ACC112 (cell line): ENCODE results near the gene MAGI2.

Experiments
- H2AFZ ChIP-seq: fragments of 200-600 bp; sonication (generic); one replicate; pipeline ENCODE4 v1.6.0; 2017; ENCODE audit warnings: antibody characterized with exemption, low read length; ENCODE audit not compliant: unreplicated experiment
- H3K27ac ChIP-seq: fragments of 200-600 bp; sonication (generic); 2 replicates; pipeline ENCODE4 v1.5.1; 2014; ENCODE audit warnings: low read depth, mild to moderate bottlenecking, antibody characterized with exemption, low read length, moderate library complexity
- H3K27me3 ChIP-seq: fragments of 200-600 bp; sonication (generic); 2 replicates; pipeline ENCODE4 v1.6.1; 2014; ENCODE audit warnings: mild to moderate bottlenecking, antibody characterized with exemption, low read length, moderate library complexity, mixed read lengths; ENCODE audit not compliant: insufficient read depth
- H3K36me3 ChIP-seq: fragments of 200-600 bp; sonication (generic); 2 replicates; pipeline ENCODE4 v1.6.1; 2016; ENCODE audit warnings: mild to moderate bottlenecking, antibody characterized with exemption, low read length, moderate library complexity, mixed read lengths; ENCODE audit not compliant: insufficient read depth
- H3K4me1 ChIP-seq: fragments of 200-600 bp; sonication (generic); one replicate; pipeline ENCODE4 v1.6.1; 2016; ENCODE audit warnings: low read length, mixed read lengths; ENCODE audit not compliant: insufficient read depth, unreplicated experiment, control insufficient read depth
- H3K4me3 ChIP-seq: fragments of 200-600 bp; sonication (generic); 2 replicates; pipeline ENCODE4 v1.5.1; 2014; ENCODE audit warnings: mild to moderate bottlenecking, low read depth, low read length
- H3K79me2 ChIP-seq: fragments of 200-600 bp; sonication (generic); one replicate; pipeline ENCODE4 v1.6.0; 2016; ENCODE audit warnings: low read length; ENCODE audit not compliant: control insufficient read depth, unreplicated experiment, insufficient read depth

The MAGI2 gene

DNA sequence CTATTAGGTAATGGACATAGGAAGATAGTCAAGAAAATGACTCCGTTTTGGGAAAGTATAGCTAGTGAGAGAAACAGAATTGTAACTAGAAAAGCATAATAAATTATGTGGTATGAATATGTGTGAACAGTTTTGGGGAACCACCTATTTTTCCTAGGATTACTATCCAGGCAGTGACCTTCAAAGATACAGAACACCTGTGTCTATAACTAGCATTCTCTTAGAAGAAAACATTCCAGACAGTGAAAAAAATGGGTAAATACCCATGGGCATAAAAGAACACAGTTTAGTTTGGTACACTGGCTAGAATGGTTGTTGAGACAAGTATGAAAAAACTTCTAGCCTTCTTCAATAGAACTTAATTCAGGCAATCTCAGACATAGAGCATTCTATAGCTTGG lies 690.8 kb downstream of the MAGI2 start:
- Histone ChIP-seq H3K4me3 (no peak overlapping the region), H3K4me1 (no peaks in the 10 kb centered on the region), H3K27ac (no peak overlapping the region), H3K79me2 (no peaks in the 10 kb centered on the region), H3K36me3 (no peaks in the 10 kb centered on the region), H2AFZ (no peak overlapping the region), H3K27me3 (no peaks in the 10 kb centered on the region)

DNA sequence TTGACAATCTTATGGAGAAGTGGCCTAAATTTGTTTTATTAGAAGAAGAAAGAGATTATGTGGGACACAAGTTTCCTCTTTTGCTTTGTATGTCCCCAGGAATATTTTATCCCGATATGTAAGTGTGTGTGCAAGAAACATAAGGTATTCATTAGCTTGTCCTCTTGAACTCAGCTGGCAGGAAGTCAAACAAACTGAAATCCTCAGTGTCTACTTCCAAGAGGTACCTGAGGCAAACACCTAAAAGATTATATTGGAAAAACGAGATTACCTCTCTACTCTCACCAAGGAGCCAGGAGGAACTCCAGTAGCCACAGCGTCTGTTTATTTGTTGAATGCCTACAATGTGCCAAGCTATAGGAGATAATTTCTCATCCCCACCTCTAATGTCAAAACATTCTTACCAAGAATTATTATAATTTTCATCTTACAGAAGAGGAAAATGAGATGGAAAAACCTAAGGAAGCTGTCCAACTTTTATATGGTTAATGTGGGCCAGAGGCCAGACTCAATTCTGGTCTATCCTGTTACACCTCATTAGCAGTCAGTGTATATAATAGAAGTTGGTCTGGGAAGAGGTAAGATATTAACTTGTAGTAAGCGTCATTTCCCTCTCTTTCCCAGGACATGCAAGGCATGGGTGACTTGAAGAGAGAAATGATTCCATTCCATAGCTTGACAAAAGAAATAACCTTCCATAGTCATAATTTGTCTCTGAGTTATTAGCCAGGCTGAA lies 692.7 kb downstream of the MAGI2 start:
- H3K36me3 ChIP-seq = no peaks in the 10 kb centered on the region
- no peak overlapping the region for H3K27ac ChIP-seq
- no peaks in the 10 kb centered on the region for H3K79me2 ChIP-seq
- no peaks in the 10 kb centered on the region for H3K27me3 ChIP-seq
- H3K4me3 ChIP-seq = no peak overlapping the region
- no peaks in the 10 kb centered on the region for H3K4me1 ChIP-seq
- H2AFZ ChIP-seq = no peak overlapping the region

DNA sequence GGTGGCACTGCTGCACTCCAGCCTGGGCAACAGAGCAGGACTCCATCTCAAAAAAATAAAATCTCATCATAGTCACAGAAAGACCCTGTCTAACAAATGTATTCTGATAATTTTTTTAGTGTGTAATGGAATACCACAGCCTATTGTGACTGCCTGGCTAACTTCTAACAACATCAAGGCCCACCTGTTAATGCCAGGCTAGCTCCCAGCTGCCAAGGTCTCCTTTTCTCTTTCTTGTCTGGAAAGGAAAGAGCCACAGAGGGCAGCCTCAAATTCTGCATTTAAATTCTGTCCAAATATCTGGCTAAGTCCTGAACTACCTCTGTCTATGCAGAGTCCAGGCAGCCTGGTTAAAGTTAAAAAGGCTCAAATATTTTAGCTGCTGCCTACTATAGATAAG lies 700.9 kb downstream of the MAGI2 start:
- no peaks in the 10 kb centered on the region for H3K79me2 ChIP-seq
- H3K27ac ChIP-seq = no peak overlapping the region
- H2AFZ ChIP-seq = no peak overlapping the region
- H3K27me3 ChIP-seq = no peaks in the 10 kb centered on the region
- no peaks in the 10 kb centered on the region for H3K4me1 ChIP-seq
- H3K36me3 ChIP-seq = no peaks in the 10 kb centered on the region
- H3K4me3 ChIP-seq = no peak overlapping the region

DNA sequence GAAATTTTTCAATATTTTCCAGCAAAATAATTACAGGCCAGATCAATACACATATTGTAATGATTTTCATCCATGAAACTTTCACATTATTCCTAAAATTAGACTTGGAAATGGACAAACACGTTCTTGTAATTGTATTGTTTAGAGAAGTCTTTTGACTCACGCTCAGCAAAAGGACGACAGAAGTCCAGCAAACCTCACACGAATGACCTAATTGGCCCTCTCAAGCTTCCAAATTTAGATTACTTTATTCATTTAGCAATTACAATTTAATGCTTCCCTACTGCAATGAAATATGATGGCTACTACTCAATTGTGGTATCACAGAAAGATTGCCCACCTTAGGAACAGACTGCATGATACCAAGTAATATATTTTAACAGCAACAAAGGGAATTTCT lies 702.2 kb downstream of the MAGI2 start:
- no peak overlapping the region for H3K4me3 ChIP-seq
- H2AFZ ChIP-seq = no peak overlapping the region
- H3K27ac ChIP-seq = no peak overlapping the region
- H3K4me1 ChIP-seq = no peaks in the 10 kb centered on the region
- H3K27me3 ChIP-seq = no peaks in the 10 kb centered on the region
- H3K79me2 ChIP-seq = no peaks in the 10 kb centered on the region
- H3K36me3 ChIP-seq = no peaks in the 10 kb centered on the region

DNA sequence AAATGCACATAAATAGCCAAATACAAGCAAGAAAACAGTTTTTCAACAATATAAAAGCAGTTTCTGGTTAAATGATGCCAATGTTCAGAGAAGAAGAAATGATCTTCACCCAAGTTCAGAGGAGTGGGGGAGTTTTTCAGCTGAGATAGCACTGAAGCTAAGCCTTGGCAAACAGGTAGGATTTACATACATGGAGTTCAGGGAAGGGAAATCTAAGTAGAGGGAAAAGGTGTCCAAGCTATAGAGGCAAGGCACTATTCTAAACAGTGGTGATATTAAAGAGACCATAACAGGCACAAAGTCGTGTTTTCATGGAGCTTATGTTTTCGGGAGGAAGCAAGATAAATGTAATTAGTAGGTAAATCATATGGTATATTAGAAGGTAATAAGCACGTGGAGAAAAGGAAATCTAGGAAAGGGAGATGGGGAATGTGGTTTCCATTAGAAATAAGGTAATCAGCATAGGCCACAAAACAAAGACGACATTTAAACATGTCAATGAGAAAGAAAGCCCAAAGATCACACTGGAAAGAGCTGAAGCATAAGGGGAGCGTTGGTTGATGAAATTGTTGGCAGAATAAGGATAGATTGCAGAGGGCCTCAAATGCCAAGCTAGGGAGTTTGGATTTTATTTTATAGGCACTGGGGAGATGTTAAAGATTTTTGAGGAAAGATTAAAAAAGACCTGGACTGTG lies 704.3 kb downstream of the MAGI2 start:
- no peaks in the 10 kb centered on the region for H3K36me3 ChIP-seq
- H3K79me2 ChIP-seq = no peaks in the 10 kb centered on the region
- no peaks in the 10 kb centered on the region for H3K4me1 ChIP-seq
- no peak overlapping the region for H2AFZ ChIP-seq
- no peak overlapping the region for H3K27ac ChIP-seq
- no peaks in the 10 kb centered on the region for H3K27me3 ChIP-seq
- H3K4me3 ChIP-seq = no peak overlapping the region

DNA sequence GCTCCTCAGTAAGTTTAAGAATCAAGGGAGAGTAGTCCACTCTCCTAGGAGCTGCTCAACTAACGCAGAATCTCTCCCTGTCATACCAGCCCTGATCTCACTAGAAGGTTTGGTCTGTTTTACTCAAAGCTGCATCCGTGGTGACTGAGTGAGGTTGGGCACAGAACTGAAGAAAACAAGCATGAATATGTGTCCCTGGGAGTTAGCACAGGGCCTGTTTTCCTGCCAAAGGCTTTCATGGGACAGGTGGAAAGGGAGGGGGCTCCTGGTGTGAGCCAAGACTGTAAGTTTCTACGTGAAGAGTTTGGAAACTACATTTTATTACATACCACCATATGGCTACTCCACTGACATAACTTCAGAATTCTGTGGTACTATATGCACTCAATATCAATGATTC lies 705.9 kb downstream of the MAGI2 start:
- no peak overlapping the region for H2AFZ ChIP-seq
- no peaks in the 10 kb centered on the region for H3K36me3 ChIP-seq
- no peak overlapping the region for H3K4me3 ChIP-seq
- no peaks in the 10 kb centered on the region for H3K27me3 ChIP-seq
- H3K79me2 ChIP-seq = no peaks in the 10 kb centered on the region
- no peaks in the 10 kb centered on the region for H3K4me1 ChIP-seq
- no peak overlapping the region for H3K27ac ChIP-seq

DNA sequence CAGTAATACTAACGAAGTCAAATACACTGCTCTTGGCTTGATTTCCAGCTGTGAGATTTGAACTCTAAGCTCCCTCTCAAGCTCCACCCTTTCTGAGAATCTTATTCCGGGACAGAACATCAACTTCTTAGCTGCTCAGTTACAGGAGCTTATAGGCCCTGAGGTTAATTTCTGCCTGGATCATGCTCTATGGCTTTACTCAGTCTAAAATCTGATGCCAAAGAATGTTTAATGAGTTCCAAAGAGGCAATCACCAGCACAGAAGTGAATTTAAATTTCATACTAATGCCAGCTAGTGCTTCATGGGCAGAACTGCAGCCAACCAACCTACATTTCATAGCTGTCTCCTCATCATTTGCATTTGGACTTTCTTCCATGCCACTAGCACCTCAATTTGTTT lies 707.2 kb downstream of the MAGI2 start:
- Histone ChIP-seq H2AFZ (no peak overlapping the region), H3K4me3 (no peak overlapping the region), H3K79me2 (no peaks in the 10 kb centered on the region), H3K36me3 (no peaks in the 10 kb centered on the region), H3K27ac (no peak overlapping the region), H3K27me3 (no peaks in the 10 kb centered on the region), H3K4me1 (no peaks in the 10 kb centered on the region)

DNA sequence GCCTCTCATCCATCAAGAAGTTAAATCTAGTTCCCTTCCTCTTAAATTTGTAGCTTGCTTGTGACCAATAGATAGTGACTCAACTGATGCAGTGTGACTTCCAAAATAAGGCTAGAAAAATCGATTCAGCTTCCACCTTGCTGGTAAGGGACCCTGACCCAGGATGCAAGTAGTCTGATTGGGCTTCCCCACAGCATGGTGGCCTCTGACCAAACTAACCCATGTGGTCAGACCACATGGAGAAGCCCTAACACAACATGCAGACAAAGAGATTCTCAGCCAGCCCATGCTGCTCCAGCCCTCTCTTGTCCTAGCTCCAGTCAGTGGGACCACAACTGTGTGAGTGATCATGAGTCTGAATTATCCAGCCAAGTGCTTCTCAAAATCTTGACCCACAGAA lies 710.8 kb downstream of the MAGI2 start:
- Histone ChIP-seq H3K4me1 (no peaks in the 10 kb centered on the region), H2AFZ (no peak overlapping the region), H3K27me3 (no peaks in the 10 kb centered on the region), H3K36me3 (no peaks in the 10 kb centered on the region), H3K4me3 (no peak overlapping the region), H3K27ac (no peak overlapping the region), H3K79me2 (no peaks in the 10 kb centered on the region)

DNA sequence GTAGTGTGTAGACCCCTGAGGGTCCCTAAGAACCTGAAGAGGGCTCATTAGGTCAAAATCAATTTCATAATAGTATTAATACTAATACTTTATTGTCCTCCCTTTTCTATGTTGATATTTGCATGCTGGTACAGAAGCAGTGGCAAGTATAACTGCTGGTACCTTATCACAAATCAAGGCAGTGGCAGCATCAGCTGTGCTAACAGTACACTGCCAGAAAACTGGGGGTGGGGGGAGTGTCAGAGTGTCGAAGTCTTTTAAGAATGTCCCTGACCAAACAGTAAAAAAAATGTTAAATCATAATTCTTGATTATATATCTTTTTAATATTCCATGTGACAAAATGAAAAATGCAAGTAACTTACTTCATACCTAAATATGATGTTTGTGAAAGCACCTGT lies 716.9 kb downstream of the MAGI2 start:
- H3K36me3 ChIP-seq = no peaks in the 10 kb centered on the region
- no peak overlapping the region for H3K27ac ChIP-seq
- no peaks in the 10 kb centered on the region for H3K79me2 ChIP-seq
- no peaks in the 10 kb centered on the region for H3K4me1 ChIP-seq
- no peak overlapping the region for H2AFZ ChIP-seq
- no peak overlapping the region for H3K4me3 ChIP-seq
- no peaks in the 10 kb centered on the region for H3K27me3 ChIP-seq

DNA sequence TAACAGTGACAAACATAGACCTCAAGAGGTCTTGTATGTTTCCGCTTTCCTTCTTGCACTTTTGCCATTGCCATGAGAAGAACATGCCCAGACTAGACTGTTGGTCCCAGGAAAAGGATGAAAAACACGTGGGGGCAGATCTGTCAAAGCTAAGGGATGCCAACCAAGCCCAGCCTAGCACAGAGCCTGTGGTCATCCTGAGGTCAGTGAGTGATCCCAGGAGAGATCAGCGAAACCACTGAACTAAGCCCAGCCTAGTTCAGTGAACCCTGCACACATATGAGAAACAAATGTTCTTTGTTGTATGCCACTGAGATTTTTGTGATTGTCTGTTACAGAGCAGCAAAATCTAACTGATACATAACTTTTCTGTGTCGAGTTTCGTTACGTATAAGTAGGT lies 718.8 kb downstream of the MAGI2 start:
- Histone ChIP-seq H3K27ac (no peak overlapping the region), H3K4me3 (no peak overlapping the region), H3K79me2 (no peaks in the 10 kb centered on the region), H3K27me3 (no peaks in the 10 kb centered on the region), H2AFZ (no peak overlapping the region), H3K4me1 (no peaks in the 10 kb centered on the region), H3K36me3 (no peaks in the 10 kb centered on the region)

DNA sequence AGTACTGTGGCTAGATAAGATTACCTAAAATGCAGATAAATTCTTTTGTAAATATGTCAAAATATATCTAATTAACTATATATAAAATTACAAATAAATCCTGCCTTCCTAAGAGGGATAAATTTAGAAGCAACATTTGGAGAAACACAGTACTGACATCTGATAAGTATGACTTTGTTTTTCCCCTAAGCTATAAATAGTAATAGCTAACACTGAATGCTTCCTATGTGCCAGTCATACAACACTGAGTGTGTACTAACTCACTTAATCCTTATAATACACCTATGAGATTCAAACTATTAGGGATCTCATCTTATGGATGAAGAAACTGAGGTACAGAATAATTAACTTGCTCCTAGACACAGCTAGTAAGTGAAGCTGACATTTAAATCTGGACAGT lies 733.4 kb downstream of the MAGI2 start:
- H3K79me2 ChIP-seq = no peaks in the 10 kb centered on the region
- no peaks in the 10 kb centered on the region for H3K36me3 ChIP-seq
- H3K4me3 ChIP-seq = no peak overlapping the region
- no peak overlapping the region for H2AFZ ChIP-seq
- H3K4me1 ChIP-seq = no peaks in the 10 kb centered on the region
- H3K27ac ChIP-seq = no peak overlapping the region
- no peaks in the 10 kb centered on the region for H3K27me3 ChIP-seq
